OCI-LY7 (cell line): Measurements from ENCODE around the gene HIVEP2. TPM values are rescaled to one million over a fixed set of nuclear protein-coding genes. Genes with fewer than 3 reads are reported as not detected.

Source experiments
- BruUV-seq: library from RNA; stranded (reverse); fragments of 400-500 nt; replicated peaks from 2 replicates; lab custom pipeline; 2021; lab: Mats Ljungman, UMichigan
- CTCF ChIA-PET: fragments of 300-600 bp; sonication (Branson Sonifier 250); formaldehyde crosslinking; loops from one replicate; lab custom pipeline; 2022; ENCODE audit warnings: antibody characterized with exemption; ENCODE audit not compliant: unreplicated experiment; lab: Charles Lee
- POLR2A ChIA-PET: fragments of 300-600 bp; sonication (Branson Sonifier 250); formaldehyde crosslinking; loops from one replicate; lab custom pipeline; 2022; ENCODE audit warnings: antibody characterized with exemption; lab: Charles Lee
- DNase-seq: peaks from one replicate; pipeline ENCODE4 v3.0.0-alpha.2; 2015; ENCODE audit warnings: low spot score
- H2AFZ ChIP-seq: fragments of 200-600 bp; sonication (generic), shearing (Covaris generic); 2 replicates; pipeline ENCODE4 v1.6.1; 2014; ENCODE audit warnings: mild to moderate bottlenecking, antibody characterized with exemption, low read length, moderate library complexity
- H3K27ac ChIP-seq: fragments of 200-600 bp; sonication (generic); 2 replicates; pipeline ENCODE4 v1.5.1; 2014; ENCODE audit warnings: mixed run types, low read depth, mild to moderate bottlenecking, moderate library complexity, low read length, inconsistent platforms; ENCODE audit not compliant: poor library complexity, severe bottlenecking
- H3K36me3 ChIP-seq: fragments of 200-600 bp; sonication (generic); 2 replicates; pipeline ENCODE4 v1.6.1; 2014; ENCODE audit warnings: mild to moderate bottlenecking, antibody characterized with exemption, low read length, moderate library complexity, mixed read lengths; ENCODE audit not compliant: insufficient read depth
- H3K4me1 ChIP-seq: fragments of 200-600 bp; sonication (generic); 2 replicates; pipeline ENCODE4 v1.5.1; 2014; ENCODE audit warnings: mild to moderate bottlenecking, low read length; ENCODE audit not compliant: insufficient read depth, poor library complexity, severe bottlenecking
- H3K4me2 ChIP-seq: fragments of 200-600 bp; sonication (generic); 2 replicates; pipeline ENCODE4 v1.6.1; 2014; ENCODE audit warnings: mild to moderate bottlenecking, low read length
- H3K4me3 ChIP-seq: fragments of 200-600 bp; sonication (generic); 2 replicates; pipeline ENCODE4 v1.5.1; 2014; ENCODE audit warnings: mild to moderate bottlenecking, low read depth, low read length; ENCODE audit not compliant: poor library complexity, severe bottlenecking
- H3K79me2 ChIP-seq: fragments of 200-600 bp; sonication (generic); 2 replicates; pipeline ENCODE4 v1.6.1; 2016; ENCODE audit warnings: low read depth, mild to moderate bottlenecking, low read length, moderate library complexity, mixed read lengths; ENCODE audit not compliant: insufficient read depth
- H3K9me2 ChIP-seq: fragments of 200-600 bp; sonication (generic); 2 replicates; pipeline ENCODE4 v1.6.1; 2016; ENCODE audit warnings: mild to moderate bottlenecking, low read length, mixed read lengths; ENCODE audit not compliant: insufficient read depth
- H3K9me3 ChIP-seq: fragments of 200-600 bp; sonication (generic); 2 replicates; pipeline ENCODE4 v1.6.1; 2014; ENCODE audit warnings: mild to moderate bottlenecking, mixed run types, low read length, mixed read lengths
- H4K20me1 ChIP-seq: fragments of 200-600 bp; sonication (generic); 2 replicates; pipeline ENCODE4 v1.6.1; 2014; ENCODE audit warnings: mild to moderate bottlenecking, antibody characterized with exemption, low read length, moderate library complexity, mixed read lengths; ENCODE audit not compliant: insufficient read depth
- CTCF ChIP-seq: fragments of 200-600 bp; sonication (generic); conservative IDR thresholded peaks from 2 replicates; pipeline ENCODE4 v1.5.1; 2014; ENCODE audit warnings: mild to moderate bottlenecking, antibody characterized with exemption, low read length, moderate library complexity, mixed read lengths
- EZH2phosphoT487 ChIP-seq: fragments of 200-600 bp; sonication (generic); IDR thresholded peaks from 2 replicates; pipeline ENCODE4 v1.6.1; 2018; ENCODE audit warnings: low read depth, borderline replicate concordance, mild to moderate bottlenecking, mixed run types, antibody characterized with exemption, low read length, moderate library complexity, mixed read lengths
- intact Hi-C: fragments of 100-400 bp; cut with micrococcal nuclease; formaldehyde crosslinking; loops from one replicate; pipeline ENCODE4 v1.10.0; 2022; ENCODE audit not compliant: unreplicated experiment
- total RNA-seq, 2 experiments: library from RNA; depleted of rRNA in 1 of 2; stranded (reverse); fragments of >200 nt in 1 of 2; shearing (Covaris generic) in 1 of 2; gene quantifications; 2 replicates each; pipeline ENCODE4 v1.2.3, GENCODE V29; 2014 to 2022

The HIVEP2 gene
- total RNA-seq, 2 experiments from 2014 or later, result 18.8 to 24.6 TPM

- DNase-seq, result no peak
- ChIA-PET CTCF (no interaction called here), POLR2A (interaction anchor here (0.5 to 2.6 kb wide), 3 partner anchors 9 to 549 kb away, joined by 3 to 8 read pairs (median 3); no protein-coding TSS in a partner anchor)
- peaks cover 22% of the 10 kb centered on the region for H3K36me3 ChIP-seq
- intact Hi-C loops, result no loop called here
- 0 out of 2 replicates have a peak, but pooled peaks cover 3% of the 10 kb centered on the region for H3K9me2 ChIP-seq
- H3K79me2 ChIP-seq, result no peaks in the 10 kb centered on the region
- no peaks in the 10 kb centered on the region for H3K4me1 ChIP-seq
- no peak overlapping the region for H3K4me2 ChIP-seq
- H2AFZ ChIP-seq, result no peak overlapping the region
- H3K27ac ChIP-seq, result no peak overlapping the region
- no peaks in the 10 kb centered on the region for H3K9me3 ChIP-seq
- H3K4me3 ChIP-seq, result no peak overlapping the region
- no peak for TF ChIP-seq EZH2phosphoT487
- TF ChIP-seq CTCF, result no peak
- H4K20me1 ChIP-seq, result no peaks in the 10 kb centered on the region
- no TSS peak for BruUV-seq
These were observed 142.9 kb downstream of the HIVEP2 start for GRCh38 chr6:142802124-142802523.

- Histone ChIP-seq H3K36me3 (peaks cover 16% of the 10 kb centered on the region), H3K9me3 (no peaks in the 10 kb centered on the region), H3K4me2 (no peak overlapping the region), H3K4me1 (no peaks in the 10 kb centered on the region), H2AFZ (no peak overlapping the region), H3K9me2 (no peaks in the 10 kb centered on the region), H4K20me1 (no peaks in the 10 kb centered on the region), H3K27ac (no peak overlapping the region), H3K79me2 (no peaks in the 10 kb centered on the region), H3K4me3 (no peak overlapping the region)
- no peak for TF ChIP-seq EZH2phosphoT487
- no peak for TF ChIP-seq CTCF
- intact Hi-C loops, result no loop called here
- BruUV-seq, result no TSS peak
- no peak for DNase-seq
- CTCF ChIA-PET, result no interaction called here
- POLR2A ChIA-PET, result interaction anchor here (0.6 to 0.8 kb wide), 2 partner anchors 268 to 271 kb away, joined by 3 read pairs; no protein-coding TSS in a partner anchor
These were observed 144.7 kb downstream of the HIVEP2 start for GRCh38 chr6:142800240-142800639.

- Histone ChIP-seq H3K27ac (no peak overlapping the region), H3K36me3 (peaks cover 16% of the 10 kb centered on the region), H3K9me2 (no peaks in the 10 kb centered on the region), H3K79me2 (no peaks in the 10 kb centered on the region), H3K9me3 (no peaks in the 10 kb centered on the region), H3K4me2 (no peak overlapping the region), H3K4me3 (no peak overlapping the region), H2AFZ (no peak overlapping the region), H3K4me1 (no peaks in the 10 kb centered on the region), H4K20me1 (no peaks in the 10 kb centered on the region)
- DNase-seq, result no peak
- ChIA-PET CTCF (no interaction called here), POLR2A (interaction anchor here (0.6 to 1.7 kb wide), 4 partner anchors 13 to 272 kb away, joined by 3 to 4 read pairs (median 4); no protein-coding TSS in a partner anchor)
- TF ChIP-seq CTCF (no peak), EZH2phosphoT487 (no peak)
- BruUV-seq, result no TSS peak
- intact Hi-C loops, result no loop called here
These were observed 145.3 kb downstream of the HIVEP2 start for GRCh38 chr6:142799639-142800038.
